PC-3 (cell line): ENCODE measurements around the gene MACROD2. TPM values are rescaled to one million over a fixed set of nuclear protein-coding genes. Genes with fewer than 3 reads are reported as not detected.

Experiments used
- ATAC-seq: fragments of 200-7000 bp; cut with Tn5 transposase; 2 replicates; pipeline ENCODE4 v1.9.1; 2020; ENCODE audit warnings: mild to moderate bottlenecking, moderate library complexity
- BruUV-seq: library from RNA; stranded (reverse); fragments of 400-500 nt; replicated peaks from 2 replicates; lab custom pipeline; 2021; lab: Mats Ljungman, UMichigan
- CTCF ChIA-PET: fragments of 300-600 bp; sonication (Branson Sonifier 250); formaldehyde crosslinking; loops from one replicate; lab custom pipeline; 2022; ENCODE audit warnings: antibody characterized with exemption; lab: Charles Lee
- POLR2A ChIA-PET: fragments of 300-600 bp; sonication (Branson Sonifier 250); formaldehyde crosslinking; loops from one replicate; lab custom pipeline; 2022; ENCODE audit warnings: antibody characterized with exemption; ENCODE audit not compliant: unreplicated experiment; lab: Charles Lee
- DNase-seq: peaks from one replicate; pipeline ENCODE4 v3.0.0-alpha.2; 2015
- H2AFZ ChIP-seq: fragments of 300-600 bp; sonication (generic); 2 replicates; pipeline ENCODE4 v1.6.0; 2016; ENCODE audit warnings: antibody characterized with exemption, low read length
- H3F3A ChIP-seq: fragments of 300-600 bp; sonication (generic); one replicate; pipeline ENCODE4 v1.6.0; 2017; ENCODE audit warnings: antibody characterized with exemption, low read length, control low read depth, mild to moderate bottlenecking; ENCODE audit not compliant: unreplicated experiment
- H3K27ac ChIP-seq: fragments of 300-600 bp; sonication (generic); 2 replicates; pipeline ENCODE4 v1.5.1; 2016; ENCODE audit warnings: mild to moderate bottlenecking, low read length
- H3K27me3 ChIP-seq: fragments of 300-600 bp; sonication (generic); 2 replicates; pipeline ENCODE4 v1.6.1; 2016; ENCODE audit warnings: low read length, mixed read lengths
- H3K36me3 ChIP-seq: fragments of 300-600 bp; sonication (generic); 2 replicates; pipeline ENCODE4 v1.6.1; 2016; ENCODE audit warnings: low read depth, mixed run types, low read length, mixed read lengths
- H3K4me1 ChIP-seq: fragments of 300-600 bp; sonication (generic); 2 replicates; pipeline ENCODE4 v1.5.1; 2016; ENCODE audit warnings: low read length; ENCODE audit not compliant: insufficient read depth
- H3K4me2 ChIP-seq: fragments of 300-600 bp; sonication (generic); 2 replicates; pipeline ENCODE4 v1.6.0; 2016; ENCODE audit warnings: low read length
- H3K4me3 ChIP-seq: fragments of 300-600 bp; sonication (generic); 2 replicates; pipeline ENCODE4 v1.5.1; 2016; ENCODE audit warnings: mild to moderate bottlenecking, low read length, mixed read lengths
- H3K79me2 ChIP-seq: fragments of 300-600 bp; sonication (generic); 2 replicates; pipeline ENCODE4 v1.6.1; 2017; ENCODE audit warnings: low read length, mixed read lengths
- H3K9ac ChIP-seq: fragments of 300-600 bp; sonication (generic); 2 replicates; pipeline ENCODE4 v1.6.0; 2016; ENCODE audit warnings: mild to moderate bottlenecking, low read length
- H3K9me2 ChIP-seq: fragments of 300-600 bp; sonication (generic); replicated peaks from 2 replicates; pipeline ENCODE4 v1.6.1; 2016; ENCODE audit warnings: mixed run types, low read length, mixed read lengths
- H3K9me3 ChIP-seq: fragments of 300-600 bp; sonication (generic); 2 replicates; pipeline ENCODE4 v1.6.1; 2016; ENCODE audit warnings: low read length, mixed read lengths
- H4K20me1 ChIP-seq: fragments of 300-600 bp; sonication (generic); 2 replicates; pipeline ENCODE4 v1.6.1; 2016; ENCODE audit warnings: low read length, mixed read lengths
- EZH2 ChIP-seq: fragments of 300-600 bp; sonication (generic); IDR thresholded peaks from one replicate; pipeline ENCODE4 v1.6.1; 2017; ENCODE audit warnings: antibody characterized with exemption, mild to moderate bottlenecking, low read length; ENCODE audit not compliant: unreplicated experiment
- EZH2phosphoT487 ChIP-seq: fragments of 300-600 bp; sonication (generic); IDR thresholded peaks from 2 replicates; pipeline ENCODE4 v1.6.1; 2018; ENCODE audit warnings: mild to moderate bottlenecking, antibody characterized with exemption, low read length, borderline replicate concordance
- intact Hi-C: fragments of 100-400 bp; cut with micrococcal nuclease; formaldehyde crosslinking; loops from 2 replicates; pipeline ENCODE4 v1.9.0; 2023
- total RNA-seq: library from RNA; depleted of rRNA; stranded (reverse); fragments of >200 nt; gene quantifications from 2 replicates; pipeline ENCODE4 v1.2.3, GENCODE V29; 2014
- TF ChIP-seq, protein P1 (sequence below): fragments of 300-600 bp; sonication (generic); conservative IDR thresholded peaks from 2 replicates; pipeline ENCODE4 v1.5.1; 2017; ENCODE audit warnings: antibody characterized with exemption, low read depth, mild to moderate bottlenecking, low read length

MACROD2 gene
- total RNA-seq, 1 experiment from 2014 or later = 3.1 TPM

DNA sequence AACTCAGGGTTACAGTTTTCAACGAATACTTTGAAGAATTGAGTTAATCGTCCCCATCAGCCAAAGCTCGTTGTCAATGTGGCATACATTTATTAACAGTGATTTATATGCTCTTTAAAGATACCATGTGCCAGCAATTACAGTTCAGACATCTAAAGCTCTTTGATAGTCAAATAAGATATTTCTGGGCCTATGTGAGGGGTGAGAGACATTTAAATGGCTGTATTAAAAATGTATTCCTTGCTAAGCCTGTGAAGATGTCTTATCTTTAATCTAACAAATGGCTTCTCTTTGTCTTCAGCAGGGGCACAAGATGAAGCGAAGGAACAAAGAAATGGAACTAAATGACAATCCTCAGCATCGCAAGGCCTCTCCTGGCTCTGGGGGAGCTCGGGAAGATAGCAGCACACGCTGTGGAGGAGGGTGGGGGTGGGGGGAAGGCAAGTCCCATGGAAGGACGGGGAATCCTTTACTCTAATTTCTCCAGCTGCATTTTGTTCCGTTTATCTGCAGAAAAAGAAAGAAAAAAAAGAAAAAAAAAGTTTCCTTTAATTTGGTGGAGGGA, 2054.3 kb downstream of the MACROD2 start:
- H3K27ac ChIP-seq = no peak overlapping the region
- BruUV-seq = no TSS peak
- H4K20me1 ChIP-seq = no peaks in the 10 kb centered on the region
- no peak overlapping the region for H3K4me2 ChIP-seq
- H3K79me2 ChIP-seq = no peaks in the 10 kb centered on the region
- TF ChIP-seq EZH2phosphoT487 (no peak), EZH2 (no peak)
- TF ChIP-seq, protein P1, sequence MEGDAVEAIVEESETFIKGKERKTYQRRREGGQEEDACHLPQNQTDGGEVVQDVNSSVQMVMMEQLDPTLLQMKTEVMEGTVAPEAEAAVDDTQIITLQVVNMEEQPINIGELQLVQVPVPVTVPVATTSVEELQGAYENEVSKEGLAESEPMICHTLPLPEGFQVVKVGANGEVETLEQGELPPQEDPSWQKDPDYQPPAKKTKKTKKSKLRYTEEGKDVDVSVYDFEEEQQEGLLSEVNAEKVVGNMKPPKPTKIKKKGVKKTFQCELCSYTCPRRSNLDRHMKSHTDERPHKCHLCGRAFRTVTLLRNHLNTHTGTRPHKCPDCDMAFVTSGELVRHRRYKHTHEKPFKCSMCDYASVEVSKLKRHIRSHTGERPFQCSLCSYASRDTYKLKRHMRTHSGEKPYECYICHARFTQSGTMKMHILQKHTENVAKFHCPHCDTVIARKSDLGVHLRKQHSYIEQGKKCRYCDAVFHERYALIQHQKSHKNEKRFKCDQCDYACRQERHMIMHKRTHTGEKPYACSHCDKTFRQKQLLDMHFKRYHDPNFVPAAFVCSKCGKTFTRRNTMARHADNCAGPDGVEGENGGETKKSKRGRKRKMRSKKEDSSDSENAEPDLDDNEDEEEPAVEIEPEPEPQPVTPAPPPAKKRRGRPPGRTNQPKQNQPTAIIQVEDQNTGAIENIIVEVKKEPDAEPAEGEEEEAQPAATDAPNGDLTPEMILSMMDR = no peak
- no peak overlapping the region for H3K4me3 ChIP-seq
- H3K9me3 ChIP-seq = no peaks in the 10 kb centered on the region
- 0 out of 2 replicates have a peak, but pooled peaks cover 5% of the 10 kb centered on the region for H3K9me2 ChIP-seq
- H3K4me1 ChIP-seq = peaks cover 6% of the 10 kb centered on the region; the same call in 1 of the 2 replicates
- no peaks in the 10 kb centered on the region for H3K27me3 ChIP-seq
- CTCF ChIA-PET = no interaction called here
- DNase-seq (no peak), ATAC-seq (no peak)
- POLR2A ChIA-PET = no interaction called here
- H3K9ac ChIP-seq = no peak overlapping the region
- H2AFZ ChIP-seq = no peak overlapping the region
- no peaks in the 10 kb centered on the region for H3K36me3 ChIP-seq
- intact Hi-C loops = no loop called here
- H3F3A ChIP-seq = no peaks in the 10 kb centered on the region

DNA sequence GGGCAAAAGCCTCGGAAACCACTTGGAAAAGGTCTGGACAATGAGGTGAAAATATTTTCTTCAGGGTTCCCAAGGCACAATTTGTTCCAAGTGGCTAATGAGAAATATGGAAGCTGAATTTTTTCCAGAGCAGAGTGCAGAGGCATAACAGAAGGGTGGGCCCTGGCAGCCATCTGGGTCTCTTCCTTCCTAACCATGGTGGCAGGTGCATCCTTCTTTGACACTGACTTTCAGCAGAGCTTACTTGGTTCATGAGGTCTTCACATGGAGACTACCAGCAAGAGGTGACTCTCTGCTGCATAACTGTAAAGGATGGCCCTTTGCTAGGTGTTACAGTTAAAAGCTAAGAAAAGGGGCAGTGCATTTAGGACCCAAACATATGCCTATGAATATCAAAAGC, 2055.1 kb downstream of the MACROD2 start:
- no TSS peak for BruUV-seq

DNA sequence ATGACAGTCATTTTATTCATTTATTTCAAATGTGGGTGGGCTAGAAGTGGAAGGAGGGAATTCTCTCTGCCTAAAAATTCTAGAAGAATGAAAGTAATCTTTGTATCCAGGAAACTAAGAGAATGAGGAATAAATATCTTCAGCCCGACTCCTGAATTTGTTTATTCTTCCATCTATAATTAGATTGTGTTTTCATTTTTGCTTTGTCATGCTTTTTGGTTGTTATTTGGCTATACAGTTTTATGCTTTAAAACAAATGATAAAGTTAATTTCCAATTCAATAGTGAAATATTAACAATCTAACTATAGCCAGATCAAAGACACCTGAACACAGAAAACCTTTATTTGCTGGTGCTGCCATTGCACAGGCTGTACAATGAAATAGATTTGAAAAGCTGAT, 2056.7 kb downstream of the MACROD2 start:
- no peaks in the 10 kb centered on the region for H4K20me1 ChIP-seq
- ChIA-PET CTCF (no interaction called here), POLR2A (no interaction called here)
- ATAC-seq (no peak), DNase-seq (no peak)
- H3K4me3 ChIP-seq = no peak overlapping the region
- no peak overlapping the region for H3K4me2 ChIP-seq
- peaks cover 5% of the 10 kb centered on the region; the same call in 1 of the 2 replicates for H3K4me1 ChIP-seq
- H3K9me2 ChIP-seq = 0 out of 2 replicates have a peak, but pooled peaks cover 5% of the 10 kb centered on the region
- no TSS peak for BruUV-seq
- no peaks in the 10 kb centered on the region for H3K36me3 ChIP-seq
- H3K9ac ChIP-seq = no peak overlapping the region
- H3K9me3 ChIP-seq = no peaks in the 10 kb centered on the region
- no peaks in the 10 kb centered on the region for H3K27me3 ChIP-seq
- H3F3A ChIP-seq = no peaks in the 10 kb centered on the region
- no peak overlapping the region for H3K27ac ChIP-seq
- no peak overlapping the region; the same call in 1 of the 2 replicates for H2AFZ ChIP-seq
- no peaks in the 10 kb centered on the region for H3K79me2 ChIP-seq
- TF ChIP-seq, protein P1 = no peak
- TF ChIP-seq EZH2 (no peak), EZH2phosphoT487 (no peak)
- intact Hi-C loops = no loop called here

More for the DNA sequence above, 2055.1 kb downstream of the MACROD2 start:
- H3K27ac ChIP-seq = no peak overlapping the region
- no peak overlapping the region for H3K4me3 ChIP-seq
- no peaks in the 10 kb centered on the region for H3K9me3 ChIP-seq
- POLR2A ChIA-PET = no interaction called here
- H2AFZ ChIP-seq = no peak overlapping the region
- H4K20me1 ChIP-seq = no peaks in the 10 kb centered on the region
- H3K9ac ChIP-seq = no peak overlapping the region
- intact Hi-C loops = no loop called here
- H3K4me1 ChIP-seq = peaks cover 6% of the 10 kb centered on the region; the same call in 1 of the 2 replicates
- H3K36me3 ChIP-seq = no peaks in the 10 kb centered on the region
- H3K79me2 ChIP-seq = no peaks in the 10 kb centered on the region
- no peaks in the 10 kb centered on the region for H3F3A ChIP-seq
- ATAC-seq (no peak), DNase-seq (no peak)
- TF ChIP-seq, protein P1 = no peak
- 0 out of 2 replicates have a peak, but pooled peaks cover 5% of the 10 kb centered on the region for H3K9me2 ChIP-seq
- no peaks in the 10 kb centered on the region for H3K27me3 ChIP-seq
- CTCF ChIA-PET = no interaction called here
- no peak overlapping the region for H3K4me2 ChIP-seq
